ENCODE results near the gene DIS3L2. TPM values are rescaled to one million over a fixed set of nuclear protein-coding genes. Genes with fewer than 3 reads are reported as not detected.

The DIS3L2 gene
- total and polyA plus RNA-seq, 2 of the 8 experiments (the other 6 are each of a cell fraction or from before 2014, with no cell fraction given), result 11.5 to 21.6 TPM

GRCh38 chr2:232368311-232368731 lies 406.8 kb downstream of the DIS3L2 start:
- H3K23me2 ChIP-seq (ENCODE audit: low read depth, low read length), result no peaks in the 10 kb centered on the region
- H3K9me3 ChIP-seq (ENCODE audit: insufficient read depth in 2 of 2, low read depth in 1 of 2, low read length in 1 of 2), result no peaks in the 10 kb centered on the region
- no peak overlapping the region for H3K4me3 ChIP-seq (ENCODE audit: extremely low read depth in 1 of 4, insufficient read depth in 2 of 4, low read depth in 3 of 4, low read length in 4 of 4)
- POLR2A ChIA-PET (ENCODE audit: partially characterized antibody), result interaction anchor here (0.8 to 1.4 kb wide), 5 partner anchors 14 to 71 kb away, joined by 3 to 5 read pairs (median 3); no protein-coding TSS in a partner anchor
- H3K23ac ChIP-seq (ENCODE audit: insufficient read length), result no peak overlapping the region
- H3K79me2 ChIP-seq (ENCODE audit: control insufficient read depth in 1 of 2, insufficient read depth in 2 of 2, low read length in 2 of 2), result no peaks in the 10 kb centered on the region
- H4K91ac ChIP-seq (replicated peaks; ENCODE audit: insufficient read length, low read length), result no peak overlapping the region
- H4K8ac ChIP-seq (ENCODE audit: extremely low read depth, insufficient read depth, low read length), result peak overlapping the region; percentile 71; the same call in 1 of the 2 replicates
- peaks cover 0 to 18% (median 6%) of the 10 kb centered on the region in 4 experiments; a peak in 6 of 7 replicates for H3K4me1 ChIP-seq (replicated peaks in 1 of 4; ENCODE audit: control insufficient read depth in 3 of 4, insufficient read depth in 4 of 4, low read length in 3 of 4)
- H3K27me3 ChIP-seq (replicated peaks in 1 of 4; ENCODE audit: control insufficient read depth in 3 of 4, extremely low read depth in 1 of 4, insufficient read depth in 3 of 4, low read length in 3 of 4), result no peaks in the 10 kb centered on the region
- H4K20me1 ChIP-seq (replicated peaks in 1 of 2; ENCODE audit: control insufficient read depth in 1 of 2, insufficient read depth in 2 of 2, low read length in 2 of 2), result no peaks in the 10 kb centered on the region
- TF ChIP-seq ASH2L (IDR thresholded peaks at IDR 0.05; ENCODE audit: low read length) (no peak), E2F6 (IDR thresholded peaks at IDR 0.05) (no peak), SIX5 (IDR thresholded peaks at IDR 0.05; ENCODE audit: low read depth, low read length) (no peak), KDM5A (IDR thresholded peaks at IDR 0.05; ENCODE audit: low read length) (no peak), KDM4A (IDR thresholded peaks at IDR 0.05; ENCODE audit: low read depth, low read length, severe bottlenecking) (no peak), MAX (IDR thresholded peaks at IDR 0.05) (no peak), ATF2 (IDR thresholded peaks at IDR 0.05; ENCODE audit: low read length) (no peak)
- no peak overlapping the region for H3K27ac ChIP-seq (ENCODE audit: low read depth, low read length)
- H3K18ac ChIP-seq (ENCODE audit: extremely low read depth, low read length), result no peak overlapping the region; the same call in 1 of the 2 replicates
- H3K14ac ChIP-seq (ENCODE audit: insufficient read length), result no peak overlapping the region
- no peak overlapping the region for H3K4me2 ChIP-seq (ENCODE audit: insufficient read depth in 1 of 2, low read depth in 2 of 2, low read length in 2 of 2)
- no peak overlapping the region for H2AK5ac ChIP-seq (ENCODE audit: low read depth, low read length)
- no peak overlapping the region for H3K56ac ChIP-seq (replicated peaks; ENCODE audit: insufficient read length, low read depth, low read length)
- WGBS, 2 experiments (ENCODE audit: extremely low coverage in 1 of 2, insufficient coverage in 1 of 2, insufficient read length in 1 of 2, insufficient replicate concordance in 2 of 2, low coverage in 1 of 2, low lambda C conversion rate in 2 of 2, missing lambda C conversion rate in 1 of 2), result 87% methylated on average over 15 of the region's 15 CpGs; no CpG with 5 or more reads in 1 of the 2 experiments
- no peak overlapping the region for H3K4ac ChIP-seq (replicated peaks; ENCODE audit: insufficient read length, low read depth, low read length)
- no peak overlapping the region for H2BK15ac ChIP-seq (ENCODE audit: low read length)
- no peak for FAIRE-seq
- H2BK20ac ChIP-seq (ENCODE audit: low read length), result no peak overlapping the region
- H2BK120ac ChIP-seq (replicated peaks; ENCODE audit: low read depth, low read length), result no peak overlapping the region
- CTCF ChIA-PET (ENCODE audit: partially characterized antibody), result interaction anchor here (0.7 to 9.5 kb wide), 35 partner anchors 8 to 468 kb away, joined by 3 to 100 read pairs (median 6); partner anchors contain the start of gene ALPP
- no peaks in the 10 kb centered on the region for H3K79me1 ChIP-seq (ENCODE audit: low read depth, low read length)
- DNase-seq (ENCODE audit: low read depth in 1 of 2, low spot score in 2 of 2), result no peak
- H3K36me3 ChIP-seq (ENCODE audit: control insufficient read depth in 2 of 4, insufficient read depth in 4 of 4, low read length in 3 of 4), result no peaks in the 10 kb centered on the region
- H2BK12ac ChIP-seq (ENCODE audit: low read depth, low read length), result peak overlapping the region; percentile 68; the same call in 1 of the 2 replicates
- no peak overlapping the region for H2BK5ac ChIP-seq (ENCODE audit: low read depth, low read length)
- H4K5ac ChIP-seq (ENCODE audit: insufficient read length, low read depth, low read length), result no peak overlapping the region
- no peak overlapping the region for H3K9ac ChIP-seq (replicated peaks in 1 of 4; ENCODE audit: extremely low read depth in 1 of 4, low read depth in 3 of 4, low read length in 3 of 4)
- no peak overlapping the region for H2AFZ ChIP-seq (ENCODE audit: low read length)

All from H1 (cell line).